Lower leg skin (tissue), 3 donors: Measurements from ENCODE around the gene CCN5.

ENCODE experiments used
- POLR2A ChIP-seq, 2 donors: fragments of 450-650 bp; IDR thresholded peaks; one replicate each; pipeline ENCODE4 v1.6.1; 2016 to 2017; ENCODE audit warnings: antibody characterized with exemption in 2 of 2, mild to moderate bottlenecking in 1 of 2, moderate library complexity in 1 of 2
- TF ChIP-seq, protein P1 (sequence below), 3 donors: fragments of 450-650 bp; IDR thresholded peaks; one replicate each; pipeline ENCODE4 v1.5.1; 2016; ENCODE audit warnings: antibody characterized with exemption in 3 of 3, mild to moderate bottlenecking in 3 of 3, moderate library complexity in 2 of 3

DNA sequence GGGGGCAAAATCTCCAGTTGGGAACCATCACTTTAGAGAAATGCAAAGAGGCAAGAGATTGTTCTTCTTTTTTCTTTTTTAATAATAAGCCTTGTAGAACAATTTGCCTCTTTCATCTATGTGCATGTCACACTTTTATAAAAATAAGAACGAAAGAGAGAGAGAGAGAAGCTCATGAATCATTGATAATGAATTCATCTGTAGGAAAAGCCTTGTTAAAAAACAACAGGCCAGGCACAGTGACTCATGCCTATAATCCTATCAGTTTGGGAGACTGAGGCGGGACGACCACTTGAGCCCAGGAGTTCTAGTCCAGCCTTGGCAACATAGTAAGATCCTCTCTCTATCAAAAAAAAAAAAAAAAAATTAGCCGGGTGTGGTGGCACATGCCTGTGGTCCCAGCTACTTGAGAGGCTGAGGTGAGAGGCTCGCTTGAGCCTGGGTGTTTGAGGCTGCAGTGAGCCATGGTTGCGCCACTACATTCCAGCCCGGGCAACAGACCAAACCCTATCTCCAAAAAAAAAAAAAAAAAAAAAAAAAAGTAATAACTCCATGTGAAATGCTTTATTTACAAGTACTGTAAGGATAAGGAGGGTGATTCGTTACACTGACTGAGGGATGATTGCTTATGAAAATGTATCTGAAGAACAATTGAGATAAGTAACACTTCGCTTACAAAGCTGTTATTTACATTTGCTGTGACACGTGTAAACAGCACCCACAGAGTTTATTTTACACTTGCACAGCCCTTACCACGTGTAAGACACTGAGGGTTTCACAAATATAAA is 6.0 kb downstream of the CCN5 start:
- TF ChIP-seq, protein P1, sequence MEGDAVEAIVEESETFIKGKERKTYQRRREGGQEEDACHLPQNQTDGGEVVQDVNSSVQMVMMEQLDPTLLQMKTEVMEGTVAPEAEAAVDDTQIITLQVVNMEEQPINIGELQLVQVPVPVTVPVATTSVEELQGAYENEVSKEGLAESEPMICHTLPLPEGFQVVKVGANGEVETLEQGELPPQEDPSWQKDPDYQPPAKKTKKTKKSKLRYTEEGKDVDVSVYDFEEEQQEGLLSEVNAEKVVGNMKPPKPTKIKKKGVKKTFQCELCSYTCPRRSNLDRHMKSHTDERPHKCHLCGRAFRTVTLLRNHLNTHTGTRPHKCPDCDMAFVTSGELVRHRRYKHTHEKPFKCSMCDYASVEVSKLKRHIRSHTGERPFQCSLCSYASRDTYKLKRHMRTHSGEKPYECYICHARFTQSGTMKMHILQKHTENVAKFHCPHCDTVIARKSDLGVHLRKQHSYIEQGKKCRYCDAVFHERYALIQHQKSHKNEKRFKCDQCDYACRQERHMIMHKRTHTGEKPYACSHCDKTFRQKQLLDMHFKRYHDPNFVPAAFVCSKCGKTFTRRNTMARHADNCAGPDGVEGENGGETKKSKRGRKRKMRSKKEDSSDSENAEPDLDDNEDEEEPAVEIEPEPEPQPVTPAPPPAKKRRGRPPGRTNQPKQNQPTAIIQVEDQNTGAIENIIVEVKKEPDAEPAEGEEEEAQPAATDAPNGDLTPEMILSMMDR (IDR thresholded peaks at IDR 0.05) = no peak
- TF ChIP-seq POLR2A (IDR thresholded peaks at IDR 0.05) = no peak
